HL-60 (cell line): Measurements from ENCODE around the gene VPS13D.

Experiments used
- GABPA ChIP-seq: IDR thresholded peaks from 2 replicates; pipeline ENCODE4 v1.6.1; 2012; ENCODE audit warnings: low read depth
- POLR2AphosphoS5 ChIP-seq: IDR thresholded peaks from 2 replicates; pipeline ENCODE4 v1.6.1; 2012; ENCODE audit warnings: low read depth
- REST ChIP-seq: IDR thresholded peaks from 2 replicates; pipeline ENCODE4 v1.6.1; 2012; ENCODE audit warnings: low read depth; ENCODE audit not compliant: insufficient replicate concordance
- SPI1 ChIP-seq: IDR thresholded peaks from 2 replicates; pipeline ENCODE4 v1.6.1; 2012; ENCODE audit warnings: low read depth, mild to moderate bottlenecking, borderline replicate concordance
- TF ChIP-seq, protein P1 (sequence below): IDR thresholded peaks from one replicate; pipeline ENCODE4 v1.5.1; 2011; ENCODE audit warnings: low read length, control low read depth, inconsistent platforms; ENCODE audit not compliant: insufficient read depth

DNA sequence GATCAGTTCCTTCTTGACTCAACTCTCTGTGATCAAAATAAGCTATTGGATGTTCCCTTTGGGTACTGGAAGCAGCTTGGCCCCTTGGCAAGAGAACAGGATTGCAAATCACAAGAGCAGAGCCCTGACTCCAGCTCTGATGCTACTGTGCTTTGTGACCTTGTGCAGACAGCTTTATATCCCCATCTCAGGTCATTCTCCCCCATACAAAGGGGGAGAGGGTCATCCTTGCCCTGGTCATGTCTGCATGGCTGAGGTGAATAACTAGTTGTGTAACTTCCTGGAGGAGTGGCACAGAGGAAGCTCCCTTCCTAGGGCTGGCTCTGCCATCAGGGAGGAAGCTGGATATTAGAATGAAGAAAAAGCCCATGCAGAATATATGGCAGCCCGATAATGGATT lies 245.3 kb downstream of the VPS13D start:
- TF ChIP-seq, protein P1, sequence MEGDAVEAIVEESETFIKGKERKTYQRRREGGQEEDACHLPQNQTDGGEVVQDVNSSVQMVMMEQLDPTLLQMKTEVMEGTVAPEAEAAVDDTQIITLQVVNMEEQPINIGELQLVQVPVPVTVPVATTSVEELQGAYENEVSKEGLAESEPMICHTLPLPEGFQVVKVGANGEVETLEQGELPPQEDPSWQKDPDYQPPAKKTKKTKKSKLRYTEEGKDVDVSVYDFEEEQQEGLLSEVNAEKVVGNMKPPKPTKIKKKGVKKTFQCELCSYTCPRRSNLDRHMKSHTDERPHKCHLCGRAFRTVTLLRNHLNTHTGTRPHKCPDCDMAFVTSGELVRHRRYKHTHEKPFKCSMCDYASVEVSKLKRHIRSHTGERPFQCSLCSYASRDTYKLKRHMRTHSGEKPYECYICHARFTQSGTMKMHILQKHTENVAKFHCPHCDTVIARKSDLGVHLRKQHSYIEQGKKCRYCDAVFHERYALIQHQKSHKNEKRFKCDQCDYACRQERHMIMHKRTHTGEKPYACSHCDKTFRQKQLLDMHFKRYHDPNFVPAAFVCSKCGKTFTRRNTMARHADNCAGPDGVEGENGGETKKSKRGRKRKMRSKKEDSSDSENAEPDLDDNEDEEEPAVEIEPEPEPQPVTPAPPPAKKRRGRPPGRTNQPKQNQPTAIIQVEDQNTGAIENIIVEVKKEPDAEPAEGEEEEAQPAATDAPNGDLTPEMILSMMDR: no peak
- no peak for TF ChIP-seq POLR2AphosphoS5
- no peak for TF ChIP-seq GABPA
- no peak for TF ChIP-seq REST
- TF ChIP-seq SPI1: no peak
